DOHH2 (cell line): ENCODE results near the gene CACNA1A.

Experiments used
- CTCF ChIP-seq: fragments of 200-600 bp; sonication (generic); IDR thresholded peaks from one replicate; pipeline ENCODE4 v1.5.1; 2014; ENCODE audit warnings: antibody characterized with exemption, mild to moderate bottlenecking, low read depth, low read length; ENCODE audit not compliant: poor library complexity, severe bottlenecking
- EZH2phosphoT487 ChIP-seq: fragments of 200-600 bp; sonication (generic); IDR thresholded peaks from 2 replicates; pipeline ENCODE4 v1.6.1; 2017; ENCODE audit warnings: borderline replicate concordance, mild to moderate bottlenecking, antibody characterized with exemption, low read length, moderate library complexity, mixed read lengths

- TF ChIP-seq CTCF: no peak
- no peak for TF ChIP-seq EZH2phosphoT487
Observed at GRCh38 chr19:13298565-13299481, 207.5 kb downstream of the CACNA1A start.
